K562 (cell line): Measurements from ENCODE around the gene GGA2. TPM values are rescaled to one million over a fixed set of nuclear protein-coding genes. Genes with fewer than 3 reads are reported as not detected.

Experiments used
- ATAC-seq: fragments of 200-7000 bp; cut with Tn5 transposase; 3 replicates; pipeline ENCODE4 v1.9.1; 2020; ENCODE audit warnings: moderate library complexity
- BruUV-seq: library from RNA; stranded (reverse); fragments of 400-500 nt; replicated peaks from 2 replicates; lab custom pipeline; 2021; lab: Mats Ljungman, UMichigan
- CTCF ChIA-PET: fragments of 300-600 bp; formaldehyde crosslinking; extraction: SDS; loops from one replicate; lab custom pipeline; 2021; ENCODE audit warnings: low intra/inter-chr PET ratio; lab: Yijun Ruan, JAX
- POLR2A ChIA-PET: fragments of 300-600, 350-650 bp; sonication (Branson Sonifier 250); formaldehyde crosslinking; extraction: SDS; loops from one replicate; lab custom pipeline; 2021; ENCODE audit warnings: antibody characterized with exemption, inconsistent platforms; lab: Yijun Ruan, JAX
- DNase-seq, 4 experiments: peaks; one replicate each; pipeline versions ENCODE4 v3.0.0 to v3.0.0-alpha.2; 2011 to 2018; ENCODE audit warnings: low spot score in 3 of 4, mixed read lengths in 3 of 4; ENCODE audit errors: extremely low read depth in 1 of 4
- FAIRE-seq: peaks from 2 replicates; lab custom pipeline; 2011; peaks lifted over from hg19 to GRCh38; lab: Jason Lieb, UNC
- H2AFZ ChIP-seq: 2 replicates; pipeline ENCODE4 v1.6.0; 2011; ENCODE audit warnings: low read depth, low read length, control low read depth, inconsistent platforms
- H3K27ac ChIP-seq: fragments of 200-600 bp; 3 replicates; pipeline ENCODE4 v1.8.0; 2011; ENCODE audit warnings: low read depth, mild to moderate bottlenecking, control low read depth, inconsistent platforms, low read length, moderate library complexity, mixed read lengths; ENCODE audit errors: extremely low read depth
- H3K27me3 ChIP-seq, 2 experiments: fragments of 300-600 bp in 1 of 2; 2 replicates in 1 of 2; 3 replicates in 1 of 2; pipeline versions ENCODE4 v1.6.0 to v1.8.0; 2011; ENCODE audit warnings: inconsistent platforms in 2 of 2, low read length in 2 of 2, mild to moderate bottlenecking in 1 of 2, mixed read lengths in 1 of 2, moderate library complexity in 1 of 2; ENCODE audit not compliant: control insufficient read depth in 2 of 2, insufficient read depth in 2 of 2
- H3K36me3 ChIP-seq: fragments of 300-600 bp; 3 replicates; pipeline ENCODE4 v1.8.0; 2011; ENCODE audit warnings: mild to moderate bottlenecking, low read length, inconsistent platforms; ENCODE audit not compliant: control insufficient read depth, insufficient read depth
- H3K4me1 ChIP-seq, 2 experiments: fragments of 200-600 bp in 1 of 2; replicated peaks in 1 of 2; 2 replicates in 1 of 2; 3 replicates in 1 of 2; pipeline versions ENCODE4 v1.5.1 to v1.8.0; 2011; ENCODE audit warnings: inconsistent platforms in 2 of 2, low read length in 2 of 2, mild to moderate bottlenecking in 1 of 2, mixed read lengths in 1 of 2, moderate library complexity in 1 of 2; ENCODE audit not compliant: control insufficient read depth in 2 of 2, insufficient read depth in 2 of 2
- H3K4me2 ChIP-seq: 2 replicates; pipeline ENCODE4 v1.6.1; 2011; ENCODE audit warnings: low read length, control low read depth, inconsistent platforms, mixed read lengths; ENCODE audit not compliant: insufficient read depth
- H3K4me3 ChIP-seq: fragments of 200-600 bp; sonication (generic), shearing (Covaris generic); 2 replicates; pipeline ENCODE4 v1.5.1; 2016; ENCODE audit warnings: control low read depth, inconsistent platforms
- H3K79me2 ChIP-seq: fragments of 200-600 bp; 3 replicates; pipeline ENCODE4 v1.8.0; 2011; ENCODE audit warnings: low read length, inconsistent platforms; ENCODE audit not compliant: control insufficient read depth, insufficient read depth
- H3K9ac ChIP-seq, 2 experiments: 2 replicates each; pipeline versions ENCODE4 v1.6.0 to v1.6.1; 2011; ENCODE audit warnings: low read depth in 2 of 2, low read length in 2 of 2, control low read depth in 1 of 2, inconsistent platforms in 1 of 2, mild to moderate bottlenecking in 1 of 2, mixed read lengths in 1 of 2; ENCODE audit not compliant: insufficient read depth in 1 of 2
- H3K9me1 ChIP-seq: one replicate; pipeline ENCODE4 v1.6.0; 2011; ENCODE audit warnings: inconsistent platforms, mild to moderate bottlenecking, low read length, moderate library complexity; ENCODE audit not compliant: control insufficient read depth, insufficient read depth
- H3K9me3 ChIP-seq: replicated peaks from 2 replicates; pipeline ENCODE4 v1.5.1; 2011; ENCODE audit warnings: low read depth, low read length, inconsistent platforms; ENCODE audit not compliant: control insufficient read depth, insufficient read depth
- H4K20me1 ChIP-seq: replicated peaks from 2 replicates; pipeline ENCODE4 v1.6.1; 2011; ENCODE audit warnings: low read length, inconsistent platforms, mixed read lengths; ENCODE audit not compliant: control insufficient read depth, insufficient read depth
- RBM17 ChIP-seq: fragments of 200-400 bp; formaldehyde crosslinking; IDR thresholded peaks from 2 replicates; pipeline ENCODE4 v1.6.1; 2017; ENCODE audit warnings: low read depth, mild to moderate bottlenecking, low read length, borderline replicate concordance
- WGBS: fragments of 100-300 bp; shearing (Covaris generic); methylation state at CpG from one replicate; pipeline ENCODE4 v1.1.6; 2016; ENCODE audit warnings: low coverage, mixed read lengths; ENCODE audit not compliant: insufficient coverage; ENCODE audit errors: missing lambda C conversion rate; 5-methylcytosine and 5-hydroxymethylcytosine counted together
- in situ Hi-C: fragments of 300-500 bp; cut with MboI; formaldehyde crosslinking; loops from 4 replicates; pipeline ENCODE4 v1.15.0; 2018; ENCODE audit warnings: inconsistent platforms, mixed read lengths
- intact Hi-C: fragments of 100-400 bp; cut with micrococcal nuclease; formaldehyde crosslinking; loops from 2 replicates; pipeline ENCODE4 v1.14.2; 2022
- polyA plus RNA-seq, 8 experiments: library from polyadenylated mRNA; depleted of rRNA in 4 of 8; stranded (reverse) in 5 of 8; unstranded in 3 of 8; fragments of >200 nt; fragmentation: Nextera tagmentation in 2 of 8; fragmentation: Illumina TruSeq in 1 of 8; extraction: Ambion mirVana in 2 of 8; extraction: Trizol in 1 of 8; gene quantifications; 2 replicates each; pipeline versions ENCODE4 v1.2.1 to v1.2.3, GENCODE V29; 2011 to 2014; ENCODE audit warnings: inconsistent platforms in 1 of 8, missing spikeins in 1 of 8
- total RNA-seq, 7 experiments: library from RNA; depleted of rRNA in 6 of 7; stranded (reverse); fragments of >200 nt in 6 of 7; fragmentation: Illumina TruSeq in 2 of 7; extraction: Trizol in 2 of 7; gene quantifications; 2 replicates each; pipeline versions ENCODE4 v1.2.1 to v1.2.3, GENCODE V29; 2011 to 2021; ENCODE audit warnings: low replicate concordance in 1 of 7

GGA2 gene
- total and polyA plus RNA-seq, 9 of the 15 experiments (the other 6 are each of a cell fraction or from before 2014, with no cell fraction given): 11.9 to 133 (median 66.3) TPM

GRCh38 chr16:23433261-23433920 is 76.9 kb downstream of the GGA2 start:
- DNase-seq: no peak
- Histone ChIP-seq H3K4me2 (no peak overlapping the region), H3K9me3 (no peaks in the 10 kb centered on the region), H3K9ac (no peak overlapping the region), H2AFZ (no peak overlapping the region), H3K27ac (no peak overlapping the region), H3K4me3 (no peak overlapping the region), H3K79me2 (0 out of 3 replicates have a peak, but pooled peaks cover 2% of the 10 kb centered on the region), H3K27me3 (no peaks in the 10 kb centered on the region), H4K20me1 (0 out of 2 replicates have a peak, but pooled peaks cover 5% of the 10 kb centered on the region), H3K36me3 (peaks cover 52% of the 10 kb centered on the region), H3K4me1 (peaks cover 10 to 18% of the 10 kb centered on the region in 2 experiments; a peak in 4 of 5 replicates), H3K9me1 (no peaks in the 10 kb centered on the region)
- 84% methylated on average over 15 of the region's 16 CpGs for WGBS
- no peak for ATAC-seq
- no peak for TF ChIP-seq RBM17
- ChIA-PET POLR2A (interaction anchor here (0.6 kb wide), 1 partner anchor 11 kb away, joined by 3 read pairs; no protein-coding TSS in a partner anchor), CTCF (interaction anchor here (0.6 to 3.4 kb wide), 2 partner anchors 251 to 539 kb away, joined by 3 to 21 read pairs; partner anchors contain the start of gene SCNN1G)
- intact Hi-C loops: loop anchor here (10.0 kb wide), 1 partner anchor 121 kb away; the partner anchor contains the start of genes EARS2 and UBFD1
- in situ Hi-C loops: loop anchor here (10.0 kb wide), 1 partner anchor 249 kb away; the partner anchor contains the start of gene SCNN1G
- BruUV-seq: no TSS peak
- no peak for FAIRE-seq
